ENCODE data around the gene LDHB.

- no peak for TF ChIP-seq POLR2A (IDR thresholded peaks at IDR 0.05)
- TF ChIP-seq, protein P1, sequence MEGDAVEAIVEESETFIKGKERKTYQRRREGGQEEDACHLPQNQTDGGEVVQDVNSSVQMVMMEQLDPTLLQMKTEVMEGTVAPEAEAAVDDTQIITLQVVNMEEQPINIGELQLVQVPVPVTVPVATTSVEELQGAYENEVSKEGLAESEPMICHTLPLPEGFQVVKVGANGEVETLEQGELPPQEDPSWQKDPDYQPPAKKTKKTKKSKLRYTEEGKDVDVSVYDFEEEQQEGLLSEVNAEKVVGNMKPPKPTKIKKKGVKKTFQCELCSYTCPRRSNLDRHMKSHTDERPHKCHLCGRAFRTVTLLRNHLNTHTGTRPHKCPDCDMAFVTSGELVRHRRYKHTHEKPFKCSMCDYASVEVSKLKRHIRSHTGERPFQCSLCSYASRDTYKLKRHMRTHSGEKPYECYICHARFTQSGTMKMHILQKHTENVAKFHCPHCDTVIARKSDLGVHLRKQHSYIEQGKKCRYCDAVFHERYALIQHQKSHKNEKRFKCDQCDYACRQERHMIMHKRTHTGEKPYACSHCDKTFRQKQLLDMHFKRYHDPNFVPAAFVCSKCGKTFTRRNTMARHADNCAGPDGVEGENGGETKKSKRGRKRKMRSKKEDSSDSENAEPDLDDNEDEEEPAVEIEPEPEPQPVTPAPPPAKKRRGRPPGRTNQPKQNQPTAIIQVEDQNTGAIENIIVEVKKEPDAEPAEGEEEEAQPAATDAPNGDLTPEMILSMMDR (IDR thresholded peaks at IDR 0.05) = no peak
Measured at GRCh38 chr12:21672146-21672545, 14.5 kb upstream of the LDHB start.
